GM19193 (cell line): ENCODE results near the gene C1orf174.

ENCODE experiments used
- POLR2A ChIP-seq: IDR thresholded peaks from 4 replicates; pipeline ENCODE4 v1.6.1; 2011; ENCODE audit not compliant: insufficient read depth, insufficient read length; ENCODE audit errors: extremely low read depth

Gene C1orf174

GRCh38 chr1:3918966-3919611 is 19.0 kb upstream of the C1orf174 start:
- TF ChIP-seq POLR2A = no peak

- TF ChIP-seq POLR2A = no peak
Observed at GRCh38 chr1:3917761-3918160, 17.7 kb upstream of the C1orf174 start.

GRCh38 chr1:3915551-3916121 is 15.6 kb upstream of the C1orf174 start:
- no peak for TF ChIP-seq POLR2A

GRCh38 chr1:3914911-3915310 is 14.8 kb upstream of the C1orf174 start:
- no peak for TF ChIP-seq POLR2A

GRCh38 chr1:3914331-3914851 is 14.3 kb upstream of the C1orf174 start:
- TF ChIP-seq POLR2A = no peak

- TF ChIP-seq POLR2A = no peak
Observed at GRCh38 chr1:3912809-3913685, 13.0 kb upstream of the C1orf174 start.

- no peak for TF ChIP-seq POLR2A
Observed at GRCh38 chr1:3911981-3912808, 12.1 kb upstream of the C1orf174 start.

GRCh38 chr1:3910857-3911845 is 11.1 kb upstream of the C1orf174 start:
- TF ChIP-seq POLR2A = no peak

- no peak for TF ChIP-seq POLR2A
Observed at GRCh38 chr1:3910049-3910731, 10.1 kb upstream of the C1orf174 start.

- no peak for TF ChIP-seq POLR2A
Observed at GRCh38 chr1:3909615-3910014, 9.5 kb upstream of the C1orf174 start.

GRCh38 chr1:3908886-3909517 is 8.9 kb upstream of the C1orf174 start:
- no peak for TF ChIP-seq POLR2A

GRCh38 chr1:3907621-3908165 is 7.6 kb upstream of the C1orf174 start:
- no peak for TF ChIP-seq POLR2A

GRCh38 chr1:3907031-3907534 is 7.0 kb upstream of the C1orf174 start:
- TF ChIP-seq POLR2A = no peak

- TF ChIP-seq POLR2A = no peak
Observed at GRCh38 chr1:3906672-3907020, 6.6 kb upstream of the C1orf174 start.
